ENCODE data around the gene KCNK16. TPM values are rescaled to one million over a fixed set of nuclear protein-coding genes. Genes with fewer than 3 reads are reported as not detected.

KCNK16 gene
- total RNA-seq, 1 donor from 2014 or later: not detected

DNA sequence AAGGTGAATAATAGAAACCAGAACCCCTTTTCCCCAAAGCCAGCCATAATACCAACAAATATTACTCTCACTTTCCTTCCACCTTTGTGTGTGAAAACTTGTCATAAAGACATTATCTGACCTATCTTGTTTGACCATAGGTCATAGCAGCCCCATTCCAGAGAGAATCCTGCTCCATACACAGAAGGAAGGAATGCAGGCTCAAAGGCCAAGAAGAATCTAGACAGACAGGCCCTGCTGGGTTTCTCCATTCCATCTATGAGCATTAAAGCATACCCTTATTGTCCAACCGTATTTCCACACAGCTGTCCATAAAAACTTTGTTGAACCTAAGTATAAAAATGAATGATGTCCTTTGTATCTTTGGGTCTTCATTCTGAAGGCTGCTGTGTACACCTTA lies 52.5 kb downstream of the KCNK16 start:
- Mint-ChIP-seq H3K4me1 (ENCODE audit: unreplicated experiment) (no peaks in the 10 kb centered on the region), H3K27ac (ENCODE audit: unreplicated experiment) (no peak overlapping the region), H3K9me3 (ENCODE audit: unreplicated experiment) (no peaks in the 10 kb centered on the region), H3K36me3 (ENCODE audit: unreplicated experiment) (no peaks in the 10 kb centered on the region), H3K27me3 (ENCODE audit: unreplicated experiment) (peaks cover 2% of the 10 kb centered on the region), H3K4me3 (ENCODE audit: unreplicated experiment) (no peak overlapping the region)
- TF ChIP-seq, protein P1, sequence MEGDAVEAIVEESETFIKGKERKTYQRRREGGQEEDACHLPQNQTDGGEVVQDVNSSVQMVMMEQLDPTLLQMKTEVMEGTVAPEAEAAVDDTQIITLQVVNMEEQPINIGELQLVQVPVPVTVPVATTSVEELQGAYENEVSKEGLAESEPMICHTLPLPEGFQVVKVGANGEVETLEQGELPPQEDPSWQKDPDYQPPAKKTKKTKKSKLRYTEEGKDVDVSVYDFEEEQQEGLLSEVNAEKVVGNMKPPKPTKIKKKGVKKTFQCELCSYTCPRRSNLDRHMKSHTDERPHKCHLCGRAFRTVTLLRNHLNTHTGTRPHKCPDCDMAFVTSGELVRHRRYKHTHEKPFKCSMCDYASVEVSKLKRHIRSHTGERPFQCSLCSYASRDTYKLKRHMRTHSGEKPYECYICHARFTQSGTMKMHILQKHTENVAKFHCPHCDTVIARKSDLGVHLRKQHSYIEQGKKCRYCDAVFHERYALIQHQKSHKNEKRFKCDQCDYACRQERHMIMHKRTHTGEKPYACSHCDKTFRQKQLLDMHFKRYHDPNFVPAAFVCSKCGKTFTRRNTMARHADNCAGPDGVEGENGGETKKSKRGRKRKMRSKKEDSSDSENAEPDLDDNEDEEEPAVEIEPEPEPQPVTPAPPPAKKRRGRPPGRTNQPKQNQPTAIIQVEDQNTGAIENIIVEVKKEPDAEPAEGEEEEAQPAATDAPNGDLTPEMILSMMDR (IDR thresholded peaks at IDR 0.05): no peak
- no peak for DNase-seq (ENCODE audit: extremely low spot score, unreplicated experiment)

DNA sequence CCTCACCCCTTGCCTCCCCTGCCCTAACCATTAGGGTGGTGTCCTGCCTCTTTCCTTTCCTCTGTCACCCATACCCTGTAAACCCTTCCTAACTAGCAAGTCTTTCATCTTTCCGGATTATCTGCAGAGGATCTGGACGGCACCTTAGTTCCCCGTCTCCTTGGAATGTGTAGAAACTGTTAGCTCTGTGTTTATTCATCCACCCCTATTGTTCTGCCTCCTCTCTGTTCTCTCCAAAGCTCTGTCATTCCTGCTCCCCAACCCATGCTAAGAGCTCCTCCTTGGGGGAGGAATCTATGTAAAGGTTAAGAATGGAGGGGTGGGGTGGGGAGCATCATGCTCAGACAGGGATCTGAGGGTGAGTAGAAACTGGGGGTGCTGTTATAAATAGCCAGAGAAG lies 53.8 kb downstream of the KCNK16 start:
- Mint-ChIP-seq H3K4me1 (ENCODE audit: unreplicated experiment) (no peaks in the 10 kb centered on the region), H3K27ac (ENCODE audit: unreplicated experiment) (no peak overlapping the region), H3K27me3 (ENCODE audit: unreplicated experiment) (peaks cover 2% of the 10 kb centered on the region), H3K4me3 (ENCODE audit: unreplicated experiment) (no peak overlapping the region), H3K9me3 (ENCODE audit: unreplicated experiment) (no peaks in the 10 kb centered on the region), H3K36me3 (ENCODE audit: unreplicated experiment) (no peaks in the 10 kb centered on the region)
- no peak for DNase-seq (ENCODE audit: extremely low spot score, unreplicated experiment)
- TF ChIP-seq, protein P1 (IDR thresholded peaks at IDR 0.05): no peak

DNA sequence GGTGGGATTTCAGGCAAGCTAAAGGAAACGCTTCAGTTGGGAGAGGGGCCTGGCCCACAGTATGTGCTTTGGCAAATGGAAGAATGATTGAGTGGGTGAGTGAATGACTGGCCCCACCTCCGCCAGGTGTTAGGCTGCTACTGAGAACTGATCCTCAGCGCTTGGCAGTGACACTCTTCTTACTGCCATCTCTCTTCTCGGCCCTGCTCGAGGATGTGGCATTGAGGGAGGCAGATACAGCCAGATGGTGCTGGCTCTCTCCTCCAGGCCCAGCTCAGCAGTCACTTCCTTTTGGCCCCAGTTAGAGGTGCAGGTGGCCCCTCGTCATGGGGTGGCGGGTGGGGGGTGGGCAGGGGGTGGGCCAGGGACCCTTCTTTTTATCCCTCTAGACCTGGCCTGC lies 54.3 kb downstream of the KCNK16 start:
- H3K27me3 Mint-ChIP-seq (ENCODE audit: unreplicated experiment): peaks cover 4% of the 10 kb centered on the region
- TF ChIP-seq, protein P1 (IDR thresholded peaks at IDR 0.05): no peak
- H3K4me1 Mint-ChIP-seq (ENCODE audit: unreplicated experiment): no peaks in the 10 kb centered on the region
- no peak overlapping the region for H3K27ac Mint-ChIP-seq (ENCODE audit: unreplicated experiment)
- no peaks in the 10 kb centered on the region for H3K36me3 Mint-ChIP-seq (ENCODE audit: unreplicated experiment)
- no peak for DNase-seq (ENCODE audit: extremely low spot score, unreplicated experiment)
- H3K9me3 Mint-ChIP-seq (ENCODE audit: unreplicated experiment): no peaks in the 10 kb centered on the region
- no peak overlapping the region for H3K4me3 Mint-ChIP-seq (ENCODE audit: unreplicated experiment)

DNA sequence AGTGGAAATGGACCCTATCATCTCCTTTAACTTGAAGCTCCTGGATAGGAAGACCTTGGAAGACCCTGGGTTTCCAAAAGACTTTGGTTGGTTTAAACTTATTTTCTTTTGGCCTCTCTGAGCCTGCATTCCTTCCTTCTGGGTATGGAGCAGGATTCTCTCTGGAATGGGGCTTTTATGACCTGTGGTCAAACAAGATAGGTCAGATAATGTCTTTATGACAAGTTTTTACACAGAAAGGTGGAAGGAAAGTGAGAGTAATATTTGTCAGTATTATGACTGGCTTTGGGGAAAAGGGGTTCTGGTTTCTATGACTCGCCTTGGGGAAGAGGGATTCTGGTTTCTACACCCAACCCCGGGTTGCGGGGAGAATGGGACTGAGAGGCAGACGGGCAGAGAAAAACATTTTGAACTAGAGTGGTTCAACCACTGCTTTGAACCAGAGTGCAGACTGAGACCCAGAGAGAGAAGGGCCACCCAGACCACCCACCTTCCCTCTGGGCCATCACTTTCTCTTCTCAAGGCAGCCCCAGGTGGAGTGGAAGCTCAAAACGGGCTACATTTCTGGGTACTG lies 55.6 kb downstream of the KCNK16 start:
- H3K9me3 Mint-ChIP-seq (ENCODE audit: unreplicated experiment): no peaks in the 10 kb centered on the region
- no peak for DNase-seq (ENCODE audit: extremely low spot score, unreplicated experiment)
- H3K27ac Mint-ChIP-seq (ENCODE audit: unreplicated experiment): no peak overlapping the region
- H3K27me3 Mint-ChIP-seq (ENCODE audit: unreplicated experiment): peaks cover 4% of the 10 kb centered on the region
- no peaks in the 10 kb centered on the region for H3K36me3 Mint-ChIP-seq (ENCODE audit: unreplicated experiment)
- H3K4me3 Mint-ChIP-seq (ENCODE audit: unreplicated experiment): no peak overlapping the region
- no peaks in the 10 kb centered on the region for H3K4me1 Mint-ChIP-seq (ENCODE audit: unreplicated experiment)
- TF ChIP-seq, protein P1 (IDR thresholded peaks at IDR 0.05): no peak

DNA sequence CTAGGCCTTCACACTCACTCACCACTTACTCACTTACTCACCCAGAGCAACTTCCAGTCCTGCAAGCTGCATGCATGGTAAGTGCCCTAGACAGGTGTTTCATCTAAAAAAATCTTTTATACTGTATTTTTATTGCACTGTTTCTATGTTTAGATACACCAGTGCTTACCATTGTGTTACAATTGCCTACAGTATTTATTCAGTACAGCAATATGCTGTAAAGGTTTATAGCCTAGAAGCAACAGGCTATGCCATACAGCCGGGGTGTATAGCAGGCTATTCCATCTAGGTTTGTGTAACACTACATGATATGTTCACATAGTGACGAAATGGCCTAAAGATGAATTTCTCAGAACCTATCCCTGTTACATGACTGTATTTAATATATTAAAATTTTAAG lies 56.1 kb downstream of the KCNK16 start:
- TF ChIP-seq, protein P1 (IDR thresholded peaks at IDR 0.05): no peak
- peaks cover 4% of the 10 kb centered on the region for H3K27me3 Mint-ChIP-seq (ENCODE audit: unreplicated experiment)

More for the DNA sequence above, 56.1 kb downstream of the KCNK16 start:
- DNase-seq (ENCODE audit: extremely low spot score, unreplicated experiment): no peak
- H3K4me3 Mint-ChIP-seq (ENCODE audit: unreplicated experiment): no peak overlapping the region
- no peaks in the 10 kb centered on the region for H3K36me3 Mint-ChIP-seq (ENCODE audit: unreplicated experiment)
- no peaks in the 10 kb centered on the region for H3K4me1 Mint-ChIP-seq (ENCODE audit: unreplicated experiment)
- H3K9me3 Mint-ChIP-seq (ENCODE audit: unreplicated experiment): no peaks in the 10 kb centered on the region
- H3K27ac Mint-ChIP-seq (ENCODE audit: unreplicated experiment): no peak overlapping the region

Other genes with a start within 250 kb of the KCNK16 start
- 17.6 and 18.1 TPM in 2 replicates for gene SAYSD1, start 207.5 kb downstream of the KCNK16 start, total RNA-seq
- not detected in 2 replicates for gene KCNK5, start 93.2 kb downstream of the KCNK16 start, total RNA-seq
- gene KCNK17, start 8.3 kb downstream of the KCNK16 start, total RNA-seq: not detected in 2 replicates

Data from osteocyte (in vitro differentiated cells).